Measurements from ENCODE around the gene CELSR1. TPM values are rescaled to one million over a fixed set of nuclear protein-coding genes. Genes with fewer than 3 reads are reported as not detected.
A peak's percentile ranks its signal among the peaks of the same experiment; 100 is the strongest.

CELSR1 gene
- total and polyA plus RNA-seq, 2 of the 13 experiments (the other 11 are each of a cell fraction or from before 2014, with no cell fraction given), result 0.78 to 1.8 TPM

DNA sequence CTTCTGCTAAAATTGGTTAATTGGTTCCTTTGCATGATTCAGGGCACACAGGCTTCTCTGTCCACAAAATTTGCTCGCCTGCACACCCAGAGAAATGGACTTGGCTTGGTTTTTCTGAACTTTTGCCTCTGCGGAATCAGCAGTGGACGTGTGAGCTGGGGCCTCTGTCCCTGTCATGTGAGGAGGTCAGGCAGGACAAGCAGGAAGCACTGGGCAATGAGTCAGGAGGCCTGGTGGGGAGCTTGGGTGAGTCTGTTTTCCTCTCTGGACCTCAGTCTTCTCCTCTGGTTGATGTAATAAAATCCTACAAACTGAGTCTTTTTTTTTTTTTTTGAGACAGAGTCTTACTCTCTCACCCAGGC, 10.4 kb upstream of the CELSR1 start (continued):
- TF ChIP-seq ZNF782 (CRISPR knock-in tag; IDR thresholded peaks at IDR 0.05; ENCODE audit: borderline replicate concordance) (no peak), IRF9 (CRISPR knock-in tag; IDR thresholded peaks at IDR 0.05; ENCODE audit: borderline replicate concordance) (no peak), ZNF740 (CRISPR knock-in tag; IDR thresholded peaks at IDR 0.05) (no peak), NR2F1 (CRISPR knock-in tag; IDR thresholded peaks at IDR 0.05) (peak in 1 of 2 experiments; percentile 22; a peak in 1 of 4 replicates), ZFP36L1 (CRISPR knock-in tag; IDR thresholded peaks at IDR 0.05) (no peak), BHLHE40 (IDR thresholded peaks at IDR 0.05; ENCODE audit: low read length) (peak; percentile 53; the same call in 1 of the 2 replicates), RNF2 (conservative IDR thresholded peaks at IDR 0.05; ENCODE audit: low read depth) (no peak), KAT8 (CRISPR knock-in tag; IDR thresholded peaks at IDR 0.05) (0 out of 2 replicates have a peak, but pooled peaks have one; percentile 28), ZNF605 (CRISPR knock-in tag; IDR thresholded peaks at IDR 0.05) (peak; percentile 23; the same call in 1 of the 2 replicates), TRAFD1 (CRISPR knock-in tag; IDR thresholded peaks at IDR 0.05; ENCODE audit: borderline replicate concordance) (no peak), ZKSCAN8 (CRISPR knock-in tag; IDR thresholded peaks at IDR 0.05; ENCODE audit: borderline replicate concordance) (no peak), MAFK (conservative IDR thresholded peaks at IDR 0.05 in 1 of 2, IDR thresholded peaks at IDR 0.05 in 1 of 2; ENCODE audit: low read length in 2 of 2) (no peak), ZNF343 (CRISPR knock-in tag; IDR thresholded peaks at IDR 0.05) (no peak), ZNF205 (CRISPR knock-in tag; IDR thresholded peaks at IDR 0.05) (no peak), SNAI1 (CRISPR knock-in tag; IDR thresholded peaks at IDR 0.05; ENCODE audit: borderline replicate concordance) (no peak), MXI1 (IDR thresholded peaks at IDR 0.05; ENCODE audit: borderline replicate concordance, low read depth, low read length) (no peak), NCOA2 (CRISPR knock-in tag; IDR thresholded peaks at IDR 0.05) (no peak), SRSF9 (IDR thresholded peaks at IDR 0.05; ENCODE audit: borderline replicate concordance, insufficient read depth, low read depth, low read length, poor library complexity, severe bottlenecking) (no peak), ZNF367 (CRISPR knock-in tag; IDR thresholded peaks at IDR 0.05; ENCODE audit: borderline replicate concordance) (no peak), ZNF652 (CRISPR knock-in tag; IDR thresholded peaks at IDR 0.05; ENCODE audit: borderline replicate concordance, low read depth) (no peak), GLMP (CRISPR knock-in tag; IDR thresholded peaks at IDR 0.05; ENCODE audit: borderline replicate concordance) (no peak), E2F5 (CRISPR knock-in tag; conservative IDR thresholded peaks at IDR 0.05) (no peak)
- TF ChIP-seq, protein P1, sequence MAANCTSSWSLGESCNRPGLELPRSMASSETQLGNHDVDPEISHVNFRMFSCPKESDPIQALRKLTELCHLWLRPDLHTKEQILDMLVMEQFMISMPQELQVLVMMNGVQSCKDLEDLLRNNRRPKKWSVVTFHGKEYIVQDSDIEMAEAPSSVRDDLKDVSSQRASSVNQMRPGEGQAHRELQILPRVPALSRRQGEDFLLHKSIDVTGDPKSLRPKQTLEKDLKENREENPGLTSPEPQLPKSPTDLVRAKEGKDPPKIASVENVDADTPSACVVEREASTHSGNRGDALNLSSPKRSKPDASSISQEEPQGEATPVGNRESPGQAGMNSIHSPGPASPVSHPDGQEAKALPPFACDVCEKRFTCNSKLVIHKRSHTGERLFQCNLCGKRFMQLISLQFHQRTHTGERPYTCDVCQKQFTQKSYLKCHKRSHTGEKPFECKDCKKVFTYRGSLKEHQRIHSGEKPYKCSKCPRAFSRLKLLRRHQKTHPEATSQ (CRISPR knock-in tag; IDR thresholded peaks at IDR 0.05; ENCODE audit: borderline replicate concordance), result no peak
